HG03103 (cell line): ENCODE data around the gene ZNF816.
"Not testable (repeated sequence)": the region's sequence is repeated elsewhere in the genome, so short reads cannot be mapped to it uniquely, and the experiment has no call there.

Experiments
- ATAC-seq: cut with Tn5 transposase; IDR thresholded peaks from one replicate; pipeline ENCODE4 v1.9.1; 2021; ENCODE audit warnings: low read depth; ENCODE audit not compliant: unreplicated experiment

The ZNF816 gene

GRCh38 chr19:52936151-52936953 is 26.3 kb downstream of the ZNF816 start:
- ATAC-seq, result no peak

GRCh38 chr19:52935434-52935833 is 27.2 kb downstream of the ZNF816 start:
- ATAC-seq, result no peak

GRCh38 chr19:52924641-52925040 is 38.0 kb downstream of the ZNF816 start:
- ATAC-seq, result not testable (repeated sequence)

- no peak for ATAC-seq
Measured at GRCh38 chr19:52923778-52924593, 38.7 kb downstream of the ZNF816 start.

GRCh38 chr19:52922841-52923777 is 39.6 kb downstream of the ZNF816 start, which contains the start of gene ZNF888:
ZNF888 (minus strand) TSS chr19:52923428; CDS start chr19:52917873, 5,555 bp downstream.
- peak; percentile 92 for ATAC-seq

GRCh38 chr19:52917531-52917930 is 45.1 kb downstream of the ZNF816 start:
- no peak for ATAC-seq

GRCh38 chr19:52910648-52911047 is 52.0 kb downstream of the ZNF816 start:
- no peak for ATAC-seq

- ATAC-seq, result not testable (repeated sequence)
Measured at GRCh38 chr19:52904052-52904780, 58.5 kb downstream of the ZNF816 start.

- no peak for ATAC-seq
Measured at GRCh38 chr19:52901842-52902241, 60.8 kb downstream of the ZNF816 start.
